ENCODE data around the gene IPO4. TPM values are rescaled to one million over a fixed set of nuclear protein-coding genes. Genes with fewer than 3 reads are reported as not detected.

IPO4 gene
- total RNA-seq, 2 donors from 2014 or later, result 56.3 to 67.4 TPM

DNA sequence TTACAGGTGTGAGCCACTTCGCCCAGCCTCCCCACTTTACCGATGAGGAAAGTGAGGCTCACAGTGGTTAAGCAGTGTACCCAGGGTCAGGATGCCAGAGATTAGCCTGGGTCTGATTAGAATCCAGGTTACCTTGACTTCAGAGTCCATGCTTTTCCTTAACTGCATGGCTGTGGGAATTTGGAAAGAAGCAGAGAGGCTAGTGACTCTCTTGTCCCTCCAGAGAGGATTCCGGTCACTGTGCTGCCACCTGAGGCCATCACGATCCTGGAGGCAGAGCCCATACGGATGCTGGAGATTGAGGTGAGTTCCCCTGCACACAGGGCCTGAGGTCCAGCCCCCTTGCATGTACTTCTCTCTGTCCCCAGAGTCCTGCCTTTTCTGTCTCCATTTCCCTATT lies 12.0 kb downstream of the IPO4 start:
- H3K4me3 Mint-ChIP-seq, result no peak overlapping the region
- WGBS, 2 experiments (ENCODE audit: insufficient coverage in 1 of 2, insufficient read length in 1 of 2), result 91 to 93% methylated on average over 5 of the region's 5 CpGs
- Histone ChIP-seq H3K4me1 (ENCODE audit: control insufficient read depth, insufficient read depth, low read length) (no peaks in the 10 kb centered on the region), H3K27me3 (ENCODE audit: control insufficient read depth, insufficient read depth, low read length, poor library complexity, severe bottlenecking) (no peaks in the 10 kb centered on the region), H3K9ac (ENCODE audit: extremely low read depth, low read length, poor library complexity, severe bottlenecking) (no peak overlapping the region), H3K27ac (ENCODE audit: low read depth, low read length) (no peak overlapping the region), H3K36me3 (ENCODE audit: control insufficient read depth, insufficient read depth, low read length) (peaks cover 35% of the 10 kb centered on the region), H3K9me3 (ENCODE audit: control insufficient read depth, low read length) (no peaks in the 10 kb centered on the region), H3K4me3 (ENCODE audit: low read length) (no peak overlapping the region)
- TF ChIP-seq, protein P1, sequence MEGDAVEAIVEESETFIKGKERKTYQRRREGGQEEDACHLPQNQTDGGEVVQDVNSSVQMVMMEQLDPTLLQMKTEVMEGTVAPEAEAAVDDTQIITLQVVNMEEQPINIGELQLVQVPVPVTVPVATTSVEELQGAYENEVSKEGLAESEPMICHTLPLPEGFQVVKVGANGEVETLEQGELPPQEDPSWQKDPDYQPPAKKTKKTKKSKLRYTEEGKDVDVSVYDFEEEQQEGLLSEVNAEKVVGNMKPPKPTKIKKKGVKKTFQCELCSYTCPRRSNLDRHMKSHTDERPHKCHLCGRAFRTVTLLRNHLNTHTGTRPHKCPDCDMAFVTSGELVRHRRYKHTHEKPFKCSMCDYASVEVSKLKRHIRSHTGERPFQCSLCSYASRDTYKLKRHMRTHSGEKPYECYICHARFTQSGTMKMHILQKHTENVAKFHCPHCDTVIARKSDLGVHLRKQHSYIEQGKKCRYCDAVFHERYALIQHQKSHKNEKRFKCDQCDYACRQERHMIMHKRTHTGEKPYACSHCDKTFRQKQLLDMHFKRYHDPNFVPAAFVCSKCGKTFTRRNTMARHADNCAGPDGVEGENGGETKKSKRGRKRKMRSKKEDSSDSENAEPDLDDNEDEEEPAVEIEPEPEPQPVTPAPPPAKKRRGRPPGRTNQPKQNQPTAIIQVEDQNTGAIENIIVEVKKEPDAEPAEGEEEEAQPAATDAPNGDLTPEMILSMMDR (conservative IDR thresholded peaks at IDR 0.05), result no peak
- H3K9me3 Mint-ChIP-seq, result no peaks in the 10 kb centered on the region
- H3K4me1 Mint-ChIP-seq, result no peaks in the 10 kb centered on the region
- H3K27ac Mint-ChIP-seq, result no peak overlapping the region
- no peak for DNase-seq
- H3K27me3 Mint-ChIP-seq (ENCODE audit: insufficient read depth), result no peaks in the 10 kb centered on the region
- H3K36me3 Mint-ChIP-seq (ENCODE audit: low read depth), result peaks cover 54% of the 10 kb centered on the region

DNA sequence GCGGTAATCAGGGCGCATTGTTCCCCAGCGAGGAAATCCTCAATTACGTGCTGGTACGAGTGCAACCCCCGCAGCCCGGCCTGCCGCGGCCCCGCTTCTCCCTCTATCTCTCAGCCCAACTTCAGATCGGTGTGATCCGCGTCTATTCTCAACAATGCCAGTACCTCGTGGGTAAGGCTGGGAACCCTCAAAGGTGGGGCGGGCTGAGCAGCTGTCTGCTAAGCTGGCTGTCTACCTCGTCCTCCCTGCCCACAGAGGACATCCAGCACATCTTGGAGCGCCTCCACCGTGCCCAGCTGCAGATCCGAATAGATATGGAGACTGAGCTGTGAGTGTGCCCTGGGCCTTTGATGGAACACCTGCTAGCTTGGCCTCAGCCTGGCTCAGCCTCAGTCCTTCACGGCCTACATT lies 15.7 kb downstream of the IPO4 start:
- no peaks in the 10 kb centered on the region for H3K9me3 ChIP-seq (ENCODE audit: control insufficient read depth, low read length)
- H3K4me3 ChIP-seq (ENCODE audit: low read length), result peak overlapping the region; percentile 85
- H3K9ac ChIP-seq (ENCODE audit: extremely low read depth, low read length, poor library complexity, severe bottlenecking), result no peak overlapping the region
- H3K36me3 ChIP-seq (ENCODE audit: control insufficient read depth, insufficient read depth, low read length), result peaks cover 7% of the 10 kb centered on the region
- DNase-seq, result no peak
- TF ChIP-seq, protein P1 (conservative IDR thresholded peaks at IDR 0.05), result no peak
- Mint-ChIP-seq H3K27me3 (ENCODE audit: insufficient read depth) (no peaks in the 10 kb centered on the region), H3K36me3 (ENCODE audit: low read depth) (peaks cover 29% of the 10 kb centered on the region), H3K4me1 (no peaks in the 10 kb centered on the region), H3K27ac (no peak overlapping the region), H3K4me3 (peak overlapping the region; percentile 76), H3K9me3 (no peaks in the 10 kb centered on the region)
- no peaks in the 10 kb centered on the region for H3K27me3 ChIP-seq (ENCODE audit: control insufficient read depth, insufficient read depth, low read length, poor library complexity, severe bottlenecking)
- H3K4me1 ChIP-seq (ENCODE audit: control insufficient read depth, insufficient read depth, low read length), result no peaks in the 10 kb centered on the region
- WGBS, 2 experiments (ENCODE audit: insufficient coverage in 1 of 2, insufficient read length in 1 of 2), result 91 to 98% methylated on average over 11 to 20 of the region's 20 CpGs
- H3K27ac ChIP-seq (ENCODE audit: low read depth, low read length), result no peak overlapping the region

DNA sequence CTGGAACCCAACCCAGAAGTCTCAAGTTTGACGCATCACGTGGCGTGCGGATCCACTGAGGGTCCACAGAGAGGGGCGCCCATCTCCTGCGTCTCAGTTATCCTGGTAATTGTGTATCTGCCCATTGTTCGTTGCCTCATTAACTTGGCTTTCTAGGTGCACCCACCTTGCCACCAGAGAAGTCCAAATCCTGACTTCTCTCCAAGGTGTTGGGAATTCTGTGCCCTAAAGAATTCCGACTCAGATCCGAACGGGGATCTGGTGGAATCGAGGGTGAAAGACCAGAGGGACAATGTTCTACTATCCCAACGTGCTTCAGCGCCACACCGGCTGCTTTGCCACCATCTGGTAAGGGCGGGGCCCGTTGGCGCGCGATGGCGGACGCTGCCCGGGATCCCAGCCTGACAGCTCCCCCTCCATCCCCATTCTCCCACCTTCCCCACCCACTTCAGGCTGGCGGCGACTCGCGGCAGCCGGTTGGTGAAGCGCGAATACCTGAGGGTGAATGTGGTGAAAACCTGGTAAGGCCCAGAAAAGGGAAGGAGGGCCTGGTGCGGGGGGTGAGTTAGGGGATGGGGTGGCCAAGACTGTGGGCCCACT lies 16.3 kb downstream of the IPO4 start:
- H3K27me3 ChIP-seq (ENCODE audit: control insufficient read depth, insufficient read depth, low read length, poor library complexity, severe bottlenecking), result no peaks in the 10 kb centered on the region
- Mint-ChIP-seq H3K4me1 (no peaks in the 10 kb centered on the region), H3K27me3 (ENCODE audit: insufficient read depth) (no peaks in the 10 kb centered on the region), H3K27ac (peak overlapping the region; percentile 67), H3K9me3 (no peaks in the 10 kb centered on the region), H3K4me3 (peak overlapping the region; percentile 76), H3K36me3 (ENCODE audit: low read depth) (peaks cover 25% of the 10 kb centered on the region)
- H3K4me3 ChIP-seq (ENCODE audit: low read length), result peak overlapping the region; percentile 85
- H3K36me3 ChIP-seq (ENCODE audit: control insufficient read depth, insufficient read depth, low read length), result peaks cover 4% of the 10 kb centered on the region
- peak overlapping the region; percentile 60 for H3K27ac ChIP-seq (ENCODE audit: low read depth, low read length)
- H3K9ac ChIP-seq (ENCODE audit: extremely low read depth, low read length, poor library complexity, severe bottlenecking), result peak overlapping the region; percentile 49
- TF ChIP-seq, protein P1 (conservative IDR thresholded peaks at IDR 0.05), result no peak
- peak; percentile 66 for DNase-seq
- H3K4me1 ChIP-seq (ENCODE audit: control insufficient read depth, insufficient read depth, low read length), result no peaks in the 10 kb centered on the region
- H3K9me3 ChIP-seq (ENCODE audit: control insufficient read depth, low read length), result no peaks in the 10 kb centered on the region
- 78 to 80% methylated on average over 12 to 29 of the region's 30 CpGs for WGBS, 2 experiments (ENCODE audit: insufficient coverage in 1 of 2, insufficient read length in 1 of 2)

All from endodermal cell (in vitro differentiated cells).